Measurements from ENCODE around the gene MIGA2. TPM values are rescaled to one million over a fixed set of nuclear protein-coding genes. Genes with fewer than 3 reads are reported as not detected.

The MIGA2 gene
- total and polyA plus RNA-seq, 11 donors, result 27.7 to 61.3 (median 31.6) TPM

GRCh38 chr9:129036923-129037766, 719 bp downstream of the MIGA2 start:
- Histone ChIP-seq H3K27ac (peak overlapping the region in 11 of 12 donors; percentile 68 to 91 (median 82)), H3K9me3 (no peaks in the 10 kb centered on the region), H3K4me1 (peaks cover 7 to 42% (median 21%) of the 10 kb centered on the region in 12 donors), H3K4me3 (peak overlapping the region; percentile 63 to 98 (median 91)), H3K36me3 (peaks cover 0 to 19% (median 18%) of the 10 kb centered on the region in 9 donors), H3K27me3 (no peaks in the 10 kb centered on the region)
- TF ChIP-seq POLR2A (IDR thresholded peaks at IDR 0.05), result no peak
- TF ChIP-seq CTCF (IDR thresholded peaks at IDR 0.05), result no peak
- intact Hi-C loops (cut with DNase I), result loop anchor here in 1 of 10 donors (1.0 kb wide), 1 partner anchor 9 kb away; the partner anchor contains the start of gene SH3GLB2
- 4 to 8% (median 6%) methylated on average over 31 to 32 of the region's 32 CpGs for WGBS, 4 donors
- ATAC-seq, result peak in 2 of 4 donors; percentile 0
- no peak for DNase-seq

- Histone ChIP-seq H3K27ac (peak overlapping the region; percentile 17 to 91 (median 80)), H3K4me1 (peaks cover 7 to 42% (median 21%) of the 10 kb centered on the region in 12 donors), H3K27me3 (no peaks in the 10 kb centered on the region), H3K9me3 (no peaks in the 10 kb centered on the region), H3K4me3 (peak overlapping the region; percentile 63 to 98 (median 91)), H3K36me3 (peaks cover 0 to 25% (median 24%) of the 10 kb centered on the region in 9 donors)
- no peak for DNase-seq
- ATAC-seq, result no peak
- no peak for TF ChIP-seq POLR2A (IDR thresholded peaks at IDR 0.05)
- TF ChIP-seq CTCF (IDR thresholded peaks at IDR 0.05), result no peak
- intact Hi-C loops (cut with DNase I), result no loop called here
- 5 to 30% (median 13%) methylated on average over 6 of the region's 6 CpGs for WGBS, 4 donors
Measured at GRCh38 chr9:129037767-129038098, 1.3 kb downstream of the MIGA2 start.

GRCh38 chr9:129038109-129038852, 1.9 kb downstream of the MIGA2 start:
- peaks cover 7 to 42% (median 21%) of the 10 kb centered on the region in 12 donors for H3K4me1 ChIP-seq
- DNase-seq (peak; percentile 71 to 82 (median 78)), ATAC-seq (peak in 1 of 4 donors; percentile 1)
- no peaks in the 10 kb centered on the region for H3K27me3 ChIP-seq
- intact Hi-C loops (cut with DNase I), result no loop called here
- no peaks in the 10 kb centered on the region for H3K9me3 ChIP-seq
- TF ChIP-seq CTCF (IDR thresholded peaks at IDR 0.05) (no peak), POLR2A (IDR thresholded peaks at IDR 0.05) (no peak)
- H3K4me3 ChIP-seq, result peak overlapping the region in 9 of 12 donors; percentile 75 to 97 (median 91)
- 37 to 50% (median 40%) methylated on average over 6 to 8 of the region's 8 CpGs for WGBS, 4 donors
- H3K36me3 ChIP-seq, result peaks cover 0 to 31% (median 29%) of the 10 kb centered on the region in 9 donors
- peak overlapping the region; percentile 17 to 91 (median 80) for H3K27ac ChIP-seq
